Upper lobe of right lung (tissue), 1 donor: Measurements from ENCODE around the gene RXFP4. TPM values are rescaled to one million over a fixed set of nuclear protein-coding genes. Genes with fewer than 3 reads are reported as not detected.
A peak's percentile ranks its signal among the peaks of the same experiment; 100 is the strongest.

Experiments used
- ATAC-seq: fragments of 200-7000 bp; cut with Tn5 transposase; one replicate; pipeline ENCODE4 v1.9.1; 2020; ENCODE audit warnings: mild to moderate bottlenecking, moderate library complexity
- DNase-seq: peaks from one replicate; pipeline ENCODE4 v3.0.0-alpha.2; 2020
- H3K27ac ChIP-seq: fragments of 200-600 bp; one replicate; pipeline ENCODE4 v1.8.0; 2022
- H3K27me3 ChIP-seq: fragments of 200-600 bp; one replicate; pipeline ENCODE4 v1.8.0; 2022; ENCODE audit warnings: mild to moderate bottlenecking
- H3K36me3 ChIP-seq: fragments of 200-600 bp; one replicate; pipeline ENCODE4 v1.8.0; 2022
- H3K4me1 ChIP-seq: fragments of 200-600 bp; one replicate; pipeline ENCODE4 v1.8.0; 2022
- H3K4me3 ChIP-seq: fragments of 200-600 bp; one replicate; pipeline ENCODE4 v1.8.0; 2022; ENCODE audit warnings: mild to moderate bottlenecking
- H3K9me3 ChIP-seq: fragments of 200-600 bp; one replicate; pipeline ENCODE4 v1.8.0; 2022
- intact Hi-C: fragments of 100-400 bp; cut with DNase I; formaldehyde crosslinking; loops from one replicate; pipeline ENCODE4 v1.11.0; 2022
- total RNA-seq: library from RNA; stranded (reverse); fragmentation: NEBNext Ultra II Directional; extraction: Animal tissue kit (Norgen Biotek cat#: 25700); gene quantifications from one replicate; pipeline ENCODE4 v1.2.1, GENCODE V29; 2021
- TF ChIP-seq, protein P1 (sequence below): fragments of 200-600 bp; IDR thresholded peaks from one replicate; pipeline ENCODE4 v1.8.0; 2022; ENCODE audit warnings: antibody characterized with exemption
- donor health status: DM: no; HTN: yes; CAD: no; lungs with severe emphysema.

The RXFP4 gene
- total RNA-seq, 1 donor from 2014 or later, result not detected

DNA sequence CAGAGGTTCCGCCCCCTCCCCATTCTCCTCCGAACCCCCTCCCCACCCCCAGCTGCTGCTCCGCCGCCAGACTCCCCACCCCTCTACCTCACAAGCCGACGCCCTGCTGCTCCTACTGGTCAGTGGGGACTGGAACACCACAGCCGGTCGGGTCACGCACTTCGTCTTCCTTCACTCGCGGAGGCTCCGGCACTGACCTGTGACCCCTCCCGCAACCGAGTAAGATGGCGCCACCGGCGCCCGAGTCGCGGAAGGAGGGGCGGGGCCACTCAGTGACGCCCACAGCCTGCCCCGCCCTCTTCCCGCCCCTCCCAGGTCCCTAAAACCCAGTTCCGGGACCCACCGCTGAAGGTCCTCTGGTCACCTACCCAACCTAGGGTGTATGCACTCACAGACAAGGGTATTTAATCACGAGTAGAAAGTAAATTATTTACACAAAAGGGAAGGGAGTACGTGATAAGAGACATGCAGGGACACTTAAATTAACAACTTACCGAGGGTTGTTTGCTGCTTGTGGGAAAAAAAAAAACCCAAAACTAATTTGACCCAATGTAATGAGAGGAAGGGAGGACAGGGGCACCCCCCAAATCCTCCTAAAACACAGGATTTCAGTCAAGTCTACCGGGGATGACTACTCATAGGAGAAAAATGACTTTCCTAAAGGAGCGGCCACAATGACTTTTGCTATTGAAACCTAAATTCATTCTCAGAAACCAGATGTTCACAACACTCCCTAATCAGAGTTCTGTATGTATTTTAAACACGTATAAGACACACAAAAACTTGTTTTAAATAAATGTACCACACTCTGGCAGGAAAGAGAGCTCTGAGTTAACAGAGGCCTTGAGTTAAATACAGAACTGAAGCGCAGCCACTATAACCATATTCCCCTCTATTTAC lies 30.0 kb upstream of the RXFP4 start, which contains the start of gene RIT1:
TSS of gene RIT1 (minus strand) at position 194 of the 900 bp plus-strand sequence. CDS start 588 bp downstream, outside the sequence.
- H3K27ac ChIP-seq, result peak within 1 kb of the TSS; percentile 90
- H3K4me3 ChIP-seq, result peak within 1 kb of the TSS; percentile 88
- no peaks in the 10 kb centered on the region for H3K27me3 ChIP-seq
- H3K36me3 ChIP-seq, result peaks cover 80% of the 10 kb centered on the region
- TF ChIP-seq, protein P1, sequence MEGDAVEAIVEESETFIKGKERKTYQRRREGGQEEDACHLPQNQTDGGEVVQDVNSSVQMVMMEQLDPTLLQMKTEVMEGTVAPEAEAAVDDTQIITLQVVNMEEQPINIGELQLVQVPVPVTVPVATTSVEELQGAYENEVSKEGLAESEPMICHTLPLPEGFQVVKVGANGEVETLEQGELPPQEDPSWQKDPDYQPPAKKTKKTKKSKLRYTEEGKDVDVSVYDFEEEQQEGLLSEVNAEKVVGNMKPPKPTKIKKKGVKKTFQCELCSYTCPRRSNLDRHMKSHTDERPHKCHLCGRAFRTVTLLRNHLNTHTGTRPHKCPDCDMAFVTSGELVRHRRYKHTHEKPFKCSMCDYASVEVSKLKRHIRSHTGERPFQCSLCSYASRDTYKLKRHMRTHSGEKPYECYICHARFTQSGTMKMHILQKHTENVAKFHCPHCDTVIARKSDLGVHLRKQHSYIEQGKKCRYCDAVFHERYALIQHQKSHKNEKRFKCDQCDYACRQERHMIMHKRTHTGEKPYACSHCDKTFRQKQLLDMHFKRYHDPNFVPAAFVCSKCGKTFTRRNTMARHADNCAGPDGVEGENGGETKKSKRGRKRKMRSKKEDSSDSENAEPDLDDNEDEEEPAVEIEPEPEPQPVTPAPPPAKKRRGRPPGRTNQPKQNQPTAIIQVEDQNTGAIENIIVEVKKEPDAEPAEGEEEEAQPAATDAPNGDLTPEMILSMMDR, result peak; percentile 12
- intact Hi-C loops, result no loop called here
- ATAC-seq (peak; percentile 99), DNase-seq (peak; percentile 94)
- H3K4me1 ChIP-seq, result peaks cover 22% of the 10 kb centered on the region
- H3K9me3 ChIP-seq, result no peaks in the 10 kb centered on the region

DNA sequence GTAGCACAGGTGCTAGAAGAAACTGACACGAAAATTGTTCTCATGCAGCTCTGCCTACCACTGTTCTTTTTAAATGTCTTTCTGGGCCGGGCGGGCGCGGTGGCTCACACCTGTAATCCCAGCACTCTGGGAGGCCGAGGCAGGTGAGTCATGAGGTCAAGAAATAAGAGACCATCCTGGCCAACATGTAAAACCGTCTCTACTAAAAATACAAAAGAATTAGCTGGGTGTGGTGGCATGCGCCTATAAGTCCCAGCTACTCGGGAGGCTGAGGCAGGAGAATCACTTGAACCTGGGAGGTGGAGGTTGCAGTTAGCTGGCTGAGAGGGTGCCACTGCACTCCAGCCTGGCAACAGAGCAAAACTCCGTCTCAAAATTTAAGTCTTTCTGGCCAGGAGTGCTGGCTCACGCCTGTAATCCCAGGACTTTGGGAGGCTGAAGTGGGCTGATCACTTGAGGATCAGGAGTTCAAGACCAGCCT lies 29.3 kb upstream of the RXFP4 start:
- peak overlapping the region; percentile 90 for H3K27ac ChIP-seq
- H3K36me3 ChIP-seq, result peaks cover 80% of the 10 kb centered on the region
- no peak overlapping the region for H3K4me3 ChIP-seq

DNA sequence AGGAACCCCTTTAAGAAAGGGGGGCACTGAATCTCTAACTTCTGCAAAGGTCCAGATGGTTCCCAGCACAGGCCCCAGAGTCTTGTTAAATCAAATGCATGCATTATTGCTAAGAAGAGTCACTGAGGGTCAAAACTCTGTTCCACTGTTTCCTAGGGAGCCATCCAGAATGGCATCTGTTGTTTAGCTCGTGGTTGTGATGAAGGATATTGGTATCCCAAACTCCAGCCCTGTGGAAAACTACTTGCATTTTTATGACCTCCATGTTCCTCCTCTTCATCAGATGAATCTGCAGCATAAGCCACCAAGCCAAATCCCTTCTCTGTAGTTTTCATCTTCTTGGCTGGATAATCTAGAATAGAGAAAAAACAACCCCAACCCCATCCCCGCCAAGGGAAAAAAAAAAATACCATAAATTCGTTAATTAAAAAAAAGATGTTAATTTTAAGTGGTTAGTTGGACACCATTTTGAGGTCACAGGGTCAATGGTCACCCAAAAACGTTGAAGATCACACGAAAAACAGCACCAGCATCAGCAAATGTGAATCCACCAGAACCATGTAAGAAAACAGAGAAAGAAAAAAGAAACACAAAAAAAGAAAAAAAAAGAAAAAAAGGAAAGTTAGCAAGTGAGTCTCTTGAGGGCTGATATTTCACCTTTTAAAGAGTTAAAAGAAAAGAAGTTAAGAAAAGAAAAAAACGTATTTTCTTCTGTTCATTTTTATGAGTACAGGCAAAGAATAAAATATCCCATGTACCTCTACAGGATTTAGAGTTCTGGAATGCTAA lies 27.3 kb upstream of the RXFP4 start:
- H3K27ac ChIP-seq, result no peak overlapping the region
- peaks cover 80% of the 10 kb centered on the region for H3K36me3 ChIP-seq

More for the DNA sequence above, 29.3 kb upstream of the RXFP4 start:
- DNase-seq (no peak), ATAC-seq (no peak)
- TF ChIP-seq, protein P1, result no peak
- no peaks in the 10 kb centered on the region for H3K9me3 ChIP-seq
- no peaks in the 10 kb centered on the region for H3K27me3 ChIP-seq
- intact Hi-C loops, result no loop called here
- peaks cover 22% of the 10 kb centered on the region for H3K4me1 ChIP-seq

DNA sequence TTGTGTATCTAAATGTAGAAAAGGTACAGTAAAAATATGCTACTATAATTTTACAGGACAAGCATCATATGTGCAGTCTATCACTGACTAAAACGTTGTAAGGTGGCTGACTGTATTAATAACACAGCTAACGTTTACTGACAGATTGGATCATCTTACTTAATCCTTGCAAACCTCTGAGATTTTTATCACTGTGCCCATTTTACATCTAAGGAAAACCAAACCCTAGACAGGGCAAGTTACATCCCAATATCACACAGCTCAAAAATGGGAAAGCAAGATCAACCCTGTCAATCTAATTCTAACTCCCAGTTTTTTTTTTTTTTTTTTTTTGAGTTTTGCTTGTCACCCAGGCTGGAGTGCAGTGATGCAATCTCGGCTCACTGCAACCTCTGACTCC lies 22.8 kb upstream of the RXFP4 start:
- H3K4me3 ChIP-seq, result no peak overlapping the region
- H3K36me3 ChIP-seq, result peaks cover 100% of the 10 kb centered on the region
- TF ChIP-seq, protein P1, result no peak
- H3K27ac ChIP-seq, result no peak overlapping the region
- no peaks in the 10 kb centered on the region for H3K9me3 ChIP-seq
- DNase-seq (no peak), ATAC-seq (no peak)
- no peaks in the 10 kb centered on the region for H3K27me3 ChIP-seq
- intact Hi-C loops, result no loop called here
- H3K4me1 ChIP-seq, result no peaks in the 10 kb centered on the region

More for the DNA sequence above, 27.3 kb upstream of the RXFP4 start:
- intact Hi-C loops, result no loop called here
- peaks cover 22% of the 10 kb centered on the region for H3K4me1 ChIP-seq
- TF ChIP-seq, protein P1, result no peak
- no peak for DNase-seq
- no peaks in the 10 kb centered on the region for H3K9me3 ChIP-seq
- no peaks in the 10 kb centered on the region for H3K27me3 ChIP-seq
- no peak overlapping the region for H3K4me3 ChIP-seq
- no peak for ATAC-seq

DNA sequence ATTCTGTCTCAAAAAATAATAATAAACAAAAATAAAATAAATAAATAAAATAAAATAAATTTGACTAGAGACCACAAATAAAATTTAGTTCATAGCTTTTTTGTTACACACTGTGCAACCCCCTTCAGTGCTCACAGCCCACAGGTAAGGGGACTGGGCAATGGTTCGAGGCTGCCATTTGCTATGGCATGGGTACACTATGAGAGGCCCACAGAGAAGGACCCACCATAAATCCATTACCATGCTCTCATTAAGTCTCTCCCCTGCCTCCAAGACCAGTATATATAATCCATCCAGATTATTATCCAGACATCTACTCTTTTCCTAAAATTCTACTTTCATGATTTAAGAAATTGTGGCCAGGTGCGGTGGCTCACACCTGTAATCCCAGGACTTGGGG lies 21.6 kb upstream of the RXFP4 start:
- ATAC-seq (no peak), DNase-seq (no peak)
- TF ChIP-seq, protein P1, result no peak
- Histone ChIP-seq H3K4me3 (no peak overlapping the region), H3K4me1 (no peaks in the 10 kb centered on the region), H3K36me3 (peaks cover 100% of the 10 kb centered on the region), H3K27me3 (no peaks in the 10 kb centered on the region), H3K27ac (no peak overlapping the region), H3K9me3 (no peaks in the 10 kb centered on the region)
- intact Hi-C loops, result no loop called here
